Sigmoid colon (tissue), 4 donors: ENCODE measurements around the gene KIAA1217.

ENCODE experiments used
- POLR2A ChIP-seq, 2 donors: fragments of 450-650 bp; IDR thresholded peaks; one replicate each; pipeline ENCODE4 v1.6.1; 2016; ENCODE audit warnings: antibody characterized with exemption in 2 of 2, mild to moderate bottlenecking in 2 of 2, moderate library complexity in 2 of 2
- POLR2AphosphoS5 ChIP-seq, 4 donors: sonication (generic); formaldehyde crosslinking; IDR thresholded peaks; one replicate each; pipeline ENCODE4 v1.6.1; 2017; ENCODE audit warnings: antibody characterized with exemption in 4 of 4
- TF ChIP-seq, protein P1 (sequence below), 4 experiments: fragments of 450-650 bp in 3 of 4; fragments of 200-600 bp in 1 of 4; IDR thresholded peaks; one replicate each; pipeline ENCODE4 v1.5.1; 2016 to 2019; ENCODE audit warnings: antibody characterized with exemption in 4 of 4, mild to moderate bottlenecking in 3 of 4, moderate library complexity in 2 of 4

DNA sequence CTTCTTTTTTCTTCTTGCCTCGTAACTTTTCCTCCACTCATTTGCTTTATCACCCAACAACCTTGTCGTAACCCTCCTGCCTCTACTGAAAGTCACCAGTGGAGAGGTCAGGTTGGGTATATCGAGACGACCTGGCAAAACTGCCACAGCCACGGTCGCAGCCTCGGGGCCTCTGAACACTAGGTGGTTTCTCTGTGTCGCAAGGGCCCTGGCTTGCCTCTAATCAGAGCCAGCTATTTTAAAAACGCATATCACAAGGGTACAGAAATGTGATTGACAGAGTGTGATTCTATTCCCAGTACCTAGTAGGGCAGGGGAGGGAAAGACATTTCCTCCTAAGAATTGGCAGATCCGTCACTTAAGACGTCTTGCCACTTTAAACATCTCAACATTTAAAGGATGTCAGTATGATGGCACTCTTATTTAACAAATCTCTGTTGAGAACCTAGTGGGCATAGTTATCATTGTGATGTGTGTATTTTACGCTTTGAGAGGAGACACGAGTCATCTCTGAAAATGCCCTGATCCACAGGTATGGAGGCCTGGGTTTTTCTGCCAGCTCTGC, 317.2 kb downstream of the KIAA1217 start:
- TF ChIP-seq POLR2A (IDR thresholded peaks at IDR 0.05) = no peak
- no peak for TF ChIP-seq POLR2AphosphoS5 (IDR thresholded peaks at IDR 0.05)
- TF ChIP-seq, protein P1, sequence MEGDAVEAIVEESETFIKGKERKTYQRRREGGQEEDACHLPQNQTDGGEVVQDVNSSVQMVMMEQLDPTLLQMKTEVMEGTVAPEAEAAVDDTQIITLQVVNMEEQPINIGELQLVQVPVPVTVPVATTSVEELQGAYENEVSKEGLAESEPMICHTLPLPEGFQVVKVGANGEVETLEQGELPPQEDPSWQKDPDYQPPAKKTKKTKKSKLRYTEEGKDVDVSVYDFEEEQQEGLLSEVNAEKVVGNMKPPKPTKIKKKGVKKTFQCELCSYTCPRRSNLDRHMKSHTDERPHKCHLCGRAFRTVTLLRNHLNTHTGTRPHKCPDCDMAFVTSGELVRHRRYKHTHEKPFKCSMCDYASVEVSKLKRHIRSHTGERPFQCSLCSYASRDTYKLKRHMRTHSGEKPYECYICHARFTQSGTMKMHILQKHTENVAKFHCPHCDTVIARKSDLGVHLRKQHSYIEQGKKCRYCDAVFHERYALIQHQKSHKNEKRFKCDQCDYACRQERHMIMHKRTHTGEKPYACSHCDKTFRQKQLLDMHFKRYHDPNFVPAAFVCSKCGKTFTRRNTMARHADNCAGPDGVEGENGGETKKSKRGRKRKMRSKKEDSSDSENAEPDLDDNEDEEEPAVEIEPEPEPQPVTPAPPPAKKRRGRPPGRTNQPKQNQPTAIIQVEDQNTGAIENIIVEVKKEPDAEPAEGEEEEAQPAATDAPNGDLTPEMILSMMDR (IDR thresholded peaks at IDR 0.05) = no peak
